GM21717 (cell line): Measurements from ENCODE around the gene ZC2HC1B.

Experiments used
- ATAC-seq: cut with Tn5 transposase; IDR thresholded peaks from one replicate; pipeline ENCODE4 v1.9.1; 2021; ENCODE audit warnings: mild to moderate bottlenecking, moderate library complexity; ENCODE audit not compliant: unreplicated experiment

Gene ZC2HC1B

DNA sequence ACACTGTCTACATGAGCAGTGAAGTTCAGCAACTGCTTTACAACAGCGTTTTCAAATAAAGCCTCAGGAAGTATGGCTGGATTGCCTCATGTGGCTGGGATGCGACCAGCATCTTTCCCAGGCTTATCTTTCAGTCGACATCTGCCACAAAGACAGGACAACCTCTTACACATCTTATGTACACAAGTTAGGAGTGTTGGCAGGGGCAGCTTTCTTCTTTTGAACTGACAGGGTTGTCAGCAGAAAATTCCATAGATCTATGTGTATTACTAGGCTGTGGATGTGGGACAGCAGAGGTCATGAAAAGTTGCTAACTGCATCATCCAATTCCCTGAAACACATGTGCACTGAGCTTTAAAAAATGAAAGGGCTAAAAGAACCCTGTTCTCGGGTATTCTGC is 95.7 kb downstream of the ZC2HC1B start:
- ATAC-seq, result no peak

DNA sequence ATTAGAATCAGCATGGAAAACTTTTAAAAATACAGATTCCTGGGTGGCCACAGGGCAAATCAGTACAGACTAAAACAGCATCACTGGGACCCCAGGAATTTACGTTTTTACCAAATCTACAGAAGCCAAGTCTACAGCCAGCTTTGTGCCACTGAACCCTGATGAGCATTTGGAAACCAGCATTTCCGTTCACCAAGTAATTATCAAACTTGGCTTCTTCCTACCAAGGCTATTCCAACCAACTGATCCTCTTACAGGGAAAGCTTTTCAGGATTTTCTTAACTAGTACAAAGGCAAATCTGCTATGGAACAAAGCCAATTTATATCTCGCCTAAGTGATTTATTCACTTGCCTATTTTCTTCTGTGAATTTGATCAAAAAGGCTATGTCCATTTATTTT is 96.8 kb downstream of the ZC2HC1B start:
- ATAC-seq, result no peak

DNA sequence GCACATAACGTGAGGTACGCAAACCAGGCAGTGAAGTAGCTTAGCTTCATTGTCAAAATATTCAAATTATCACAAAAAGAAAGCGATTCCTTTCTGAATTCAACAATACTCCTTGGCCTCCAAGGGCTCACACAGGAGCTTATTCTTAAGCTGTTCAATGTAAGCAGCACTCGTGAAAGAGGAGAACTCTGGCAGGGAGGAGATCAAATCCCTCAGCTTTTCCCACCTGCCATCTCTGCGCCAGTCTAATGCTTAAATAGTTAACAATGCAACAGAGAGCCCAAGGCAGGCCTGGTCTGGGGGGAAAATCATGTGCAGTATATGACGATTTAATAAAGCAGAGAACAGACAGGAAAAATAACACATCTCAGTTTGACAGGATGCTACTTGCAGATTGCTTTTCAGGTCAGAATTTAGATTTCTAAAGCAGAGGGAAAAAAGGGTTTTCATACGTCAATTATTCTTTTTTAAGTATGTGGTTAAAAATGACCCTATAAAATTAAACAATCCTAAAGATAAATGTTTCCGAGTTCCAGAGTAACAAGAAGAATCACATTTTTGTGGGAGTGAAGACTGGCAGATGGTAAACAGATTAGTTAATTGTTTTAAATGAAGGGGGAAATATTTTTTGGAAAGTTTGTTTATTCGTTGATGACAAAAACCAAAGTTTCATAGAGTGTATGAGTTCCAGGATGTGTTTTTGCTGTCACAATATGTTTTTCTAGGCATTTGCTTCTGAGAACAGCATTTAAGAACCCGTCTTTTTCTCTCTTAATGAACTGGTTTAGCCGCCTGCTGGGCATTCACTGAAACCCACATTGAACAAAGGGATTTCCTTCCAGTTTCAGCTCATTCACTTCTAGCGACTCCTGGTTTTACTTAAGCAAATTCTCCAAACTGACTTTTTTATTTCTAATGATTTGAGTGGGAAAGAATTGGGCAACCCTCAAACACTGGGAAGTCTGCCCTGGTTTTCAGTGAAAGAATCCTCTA is 97.9 kb downstream of the ZC2HC1B start:
- no peak for ATAC-seq

DNA sequence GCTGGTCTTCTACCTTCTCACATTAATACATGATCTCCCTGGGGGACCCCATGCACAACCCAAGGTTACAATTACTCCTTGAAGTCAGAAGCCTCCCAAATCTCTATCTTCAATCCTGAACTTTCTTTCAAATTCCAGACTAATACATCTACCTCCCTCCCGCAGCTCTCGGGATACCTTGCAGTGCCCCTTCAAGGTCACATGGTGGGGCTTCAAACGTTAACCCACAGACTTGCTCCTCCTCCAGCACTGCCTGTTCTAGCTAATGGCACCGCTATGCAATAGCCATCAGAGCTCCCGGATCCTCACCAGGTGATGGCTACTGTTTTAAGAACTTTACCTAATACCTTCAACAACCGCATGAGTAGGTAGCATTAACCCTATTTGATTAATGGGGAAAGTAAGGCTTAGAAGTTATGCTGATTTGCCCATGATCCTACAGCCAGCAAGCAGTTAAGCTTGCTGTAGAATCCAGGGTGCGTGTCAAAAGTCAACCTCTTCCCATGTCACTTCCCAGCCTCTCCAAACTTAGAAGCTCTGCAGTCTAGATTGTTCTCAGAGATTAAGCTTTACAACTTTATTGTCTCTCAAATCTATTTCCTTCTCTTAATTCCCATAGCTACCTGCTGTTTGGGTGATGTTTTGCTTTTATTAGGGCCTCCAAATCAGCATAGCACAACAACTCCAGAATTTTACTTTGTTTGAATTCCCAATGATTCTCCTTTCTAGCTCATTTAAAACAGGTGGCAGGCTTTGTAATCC is 99.1 kb downstream of the ZC2HC1B start:
- no peak for ATAC-seq

DNA sequence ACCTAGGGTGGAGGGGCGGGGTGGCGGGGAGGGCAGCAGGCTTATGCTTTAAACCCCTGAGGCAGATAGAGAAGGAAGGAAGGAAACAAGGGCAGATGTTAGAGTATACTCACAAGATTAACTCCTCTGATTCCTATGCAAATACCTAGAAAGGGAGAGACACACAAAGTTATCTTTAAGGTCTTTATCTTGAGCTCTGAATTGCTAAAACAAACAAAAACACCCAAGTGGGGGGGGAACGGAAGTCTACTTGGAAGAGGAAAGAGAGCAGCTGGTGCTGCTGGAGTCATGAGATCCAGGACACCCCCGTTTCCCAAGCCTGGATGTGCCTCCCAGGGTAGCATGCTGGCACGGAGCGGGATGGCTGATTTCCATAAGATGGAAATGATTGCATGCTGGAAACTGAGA is 100.4 kb downstream of the ZC2HC1B start:
- no peak for ATAC-seq

DNA sequence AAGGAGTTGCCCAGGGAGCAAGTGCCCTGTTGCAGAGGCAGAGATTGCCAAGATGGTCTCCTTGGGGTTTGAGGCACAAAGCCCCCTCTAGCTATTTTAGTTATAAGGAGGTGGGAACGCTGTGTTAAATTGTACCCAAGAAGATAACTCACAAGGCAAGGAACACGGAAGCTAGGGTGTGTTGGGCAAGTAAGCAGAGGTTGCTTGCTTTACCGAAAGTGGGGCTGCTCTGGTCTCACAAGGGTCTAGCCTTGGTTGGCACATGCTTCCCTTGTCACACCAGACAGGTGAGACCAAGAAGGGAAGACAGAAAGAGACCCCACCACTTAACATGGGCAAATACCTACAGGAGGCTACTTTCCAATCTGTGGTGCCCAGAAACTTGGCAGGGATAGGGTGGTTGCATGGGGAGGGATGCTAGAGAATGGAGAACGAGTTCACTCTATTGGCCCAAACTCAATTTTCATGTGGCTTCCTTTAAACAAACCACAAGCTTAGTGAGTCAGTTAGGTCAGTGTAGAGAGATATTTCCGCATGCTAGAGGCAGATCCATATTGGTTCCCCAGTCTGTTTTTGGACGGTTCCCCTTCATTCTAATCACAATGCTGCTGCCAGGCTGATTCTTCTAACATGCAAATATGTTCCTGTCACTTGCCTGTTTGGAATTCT is 101.4 kb downstream of the ZC2HC1B start:
- ATAC-seq, result no peak

DNA sequence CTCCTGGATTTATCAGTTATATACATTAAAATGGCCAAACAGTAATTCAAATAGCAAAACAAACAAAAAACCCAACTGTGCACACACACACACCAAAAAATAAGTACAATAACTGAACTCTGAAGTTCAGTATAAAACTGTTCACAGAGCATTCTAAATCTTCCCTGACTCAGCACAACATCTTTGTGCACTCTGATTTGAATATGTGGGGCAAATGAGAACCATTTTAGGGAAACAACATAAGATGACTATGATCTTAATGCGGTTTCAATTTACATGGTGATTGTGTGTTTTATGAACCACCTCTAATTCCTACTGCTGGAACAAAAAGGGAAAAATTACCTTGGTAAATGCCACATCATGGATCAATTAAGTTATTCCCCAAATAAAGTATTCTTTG is 102.0 kb downstream of the ZC2HC1B start:
- no peak for ATAC-seq

DNA sequence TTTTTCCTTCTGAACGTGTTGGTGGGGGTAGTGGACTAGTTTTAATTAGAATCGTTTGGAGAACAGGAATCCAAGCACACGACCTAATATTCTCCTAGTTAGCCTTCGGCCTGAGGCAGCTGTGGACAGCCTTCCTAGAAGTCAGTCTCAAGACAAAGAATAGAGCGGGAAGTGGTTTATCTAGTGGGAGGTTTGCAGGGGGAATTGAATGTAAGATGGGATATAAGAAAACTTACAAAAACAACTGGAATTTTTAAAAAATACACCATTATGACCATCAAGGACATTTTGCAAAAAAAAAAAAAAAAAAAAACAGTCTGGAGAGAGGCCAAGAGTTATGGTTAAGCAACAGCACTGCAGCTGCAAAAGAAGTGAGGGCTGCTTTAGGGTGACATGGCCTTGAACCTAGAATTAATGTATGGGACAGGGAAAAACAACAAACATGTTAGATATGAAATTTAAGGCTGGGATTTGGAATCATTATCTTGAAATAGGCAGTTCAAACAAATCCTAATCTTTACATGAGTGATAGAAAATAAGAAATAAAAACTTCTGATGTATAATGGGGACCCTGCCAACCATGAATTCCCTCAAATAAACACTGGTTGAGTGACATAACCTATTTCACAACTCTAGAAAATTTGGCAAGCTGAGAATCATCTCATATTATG is 103.6 kb downstream of the ZC2HC1B start:
- ATAC-seq, result no peak

DNA sequence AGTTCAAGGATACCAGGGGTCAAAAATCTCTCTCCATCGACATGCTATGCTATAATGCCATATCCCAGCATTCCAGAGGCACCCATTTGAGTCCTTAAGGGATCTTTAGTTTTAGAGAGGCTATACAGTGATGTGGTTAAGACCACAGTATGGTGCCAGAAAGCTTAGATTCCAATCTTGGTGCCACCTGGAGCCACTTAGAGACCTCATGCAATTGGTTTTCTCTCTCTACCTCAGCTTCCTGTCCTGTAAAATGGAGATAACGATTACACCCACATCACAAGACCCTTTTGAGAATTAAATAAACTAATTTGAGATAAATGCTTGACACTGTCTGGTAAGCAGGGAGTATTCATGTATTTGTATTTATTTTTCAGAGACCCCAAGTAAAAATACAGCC is 104.8 kb downstream of the ZC2HC1B start:
- no peak for ATAC-seq

DNA sequence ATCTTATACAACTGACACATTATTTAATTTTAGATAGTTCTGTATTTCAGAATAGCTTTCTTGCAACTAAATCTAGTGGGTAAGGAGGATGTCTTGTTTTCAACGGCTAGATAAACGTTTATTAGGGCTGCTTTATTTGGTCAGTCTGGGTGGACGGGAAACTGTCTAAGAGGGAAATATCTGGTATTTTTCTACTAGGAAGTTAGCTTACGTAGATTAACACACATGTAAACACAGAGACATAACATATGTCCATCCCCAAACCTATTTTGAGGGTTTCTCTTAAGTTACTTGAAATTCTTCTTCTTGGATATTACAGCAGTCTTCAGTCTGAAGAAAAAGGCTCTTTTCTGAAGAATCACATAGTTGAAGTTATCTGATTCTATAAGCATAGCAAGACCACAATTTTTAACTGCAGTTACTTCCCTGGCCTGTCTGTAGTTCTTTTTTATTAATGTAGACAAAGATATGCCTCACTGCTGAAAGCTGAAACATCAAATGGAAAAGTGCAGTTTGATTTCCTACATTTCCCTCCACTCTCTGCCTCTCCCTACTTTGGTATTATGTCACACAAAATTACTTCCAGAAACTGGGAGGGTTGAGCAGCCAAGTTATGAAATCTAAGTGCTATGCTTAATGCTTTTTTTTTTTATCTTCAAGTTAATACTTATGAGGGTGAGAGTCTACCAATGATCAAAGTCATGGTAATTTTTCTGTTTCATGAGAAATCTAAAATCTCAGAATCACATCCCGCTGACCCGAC is 106.4 kb downstream of the ZC2HC1B start:
- no peak for ATAC-seq

DNA sequence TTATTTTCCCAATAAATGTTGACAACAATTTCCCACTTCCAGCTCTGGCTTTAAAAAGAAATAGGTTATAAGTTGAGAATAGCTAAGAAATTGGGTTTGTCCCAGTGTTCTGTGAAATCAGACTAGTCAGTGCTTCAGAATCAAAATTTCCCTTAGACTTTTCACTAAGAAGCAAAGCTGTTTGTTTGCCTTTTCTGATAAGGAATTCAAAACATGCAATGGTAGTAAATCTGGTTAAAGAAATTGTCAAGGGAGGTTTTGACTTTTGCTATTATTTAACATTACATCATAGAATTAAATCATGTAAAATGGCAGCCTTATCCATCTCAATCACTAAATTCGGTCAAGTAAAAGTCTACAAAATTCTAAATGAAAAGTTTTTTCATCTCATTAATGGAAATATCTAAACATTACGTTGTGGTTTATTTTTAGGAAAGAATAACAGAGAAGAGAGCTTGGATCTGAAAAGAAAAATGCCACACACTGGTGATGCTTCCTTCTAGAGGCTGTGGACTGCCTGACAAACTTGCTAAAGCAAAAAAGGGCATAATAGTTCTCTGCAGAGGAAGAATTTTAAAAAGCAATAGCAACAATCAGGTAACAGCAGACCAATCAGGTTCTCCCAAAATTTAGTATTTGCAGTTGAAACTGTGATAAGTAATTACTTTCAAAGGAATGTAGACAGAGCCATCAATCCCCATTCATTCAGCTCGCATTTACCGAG is 107.4 kb downstream of the ZC2HC1B start:
- no peak for ATAC-seq

DNA sequence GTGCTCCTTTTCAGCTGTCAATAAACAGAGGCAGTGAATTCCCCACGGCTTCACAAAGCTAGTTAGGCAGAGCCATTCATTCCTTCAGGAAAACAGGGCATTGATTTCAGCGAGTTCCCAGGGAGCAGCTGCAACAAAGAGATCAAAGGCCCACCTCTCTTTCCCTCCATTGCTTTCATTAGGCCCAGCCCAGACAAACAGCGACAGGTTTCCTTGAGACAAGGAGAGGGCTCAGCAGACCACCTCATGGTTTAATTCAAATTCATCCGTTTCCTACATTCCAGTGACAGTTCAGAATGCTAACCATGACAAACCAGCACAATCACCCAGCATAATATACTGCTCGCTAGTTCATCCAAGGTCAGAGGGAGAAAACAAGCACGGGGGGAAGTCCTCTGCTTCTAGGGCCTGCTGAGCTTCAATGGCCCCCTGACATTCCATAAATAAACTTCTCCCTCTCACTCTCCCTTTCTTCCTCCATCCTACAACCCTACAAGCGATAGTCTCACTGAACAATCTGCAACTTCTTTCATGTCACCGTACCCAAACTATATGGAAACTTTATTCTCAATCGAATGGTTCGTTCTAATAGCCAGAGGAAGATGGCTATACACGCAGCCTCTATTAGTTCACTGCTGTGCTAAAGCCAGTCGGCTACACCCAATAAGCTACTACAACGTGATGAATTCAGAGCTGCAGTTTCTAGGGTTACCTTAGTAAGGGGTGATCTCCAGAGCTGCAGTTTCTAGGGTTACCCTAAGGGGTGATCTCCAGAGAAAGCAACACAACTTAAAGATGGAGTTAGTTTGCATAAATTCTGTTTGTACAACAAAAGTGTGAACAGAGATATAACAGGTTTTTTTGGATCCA is 109.1 kb downstream of the ZC2HC1B start:
- no peak for ATAC-seq

DNA sequence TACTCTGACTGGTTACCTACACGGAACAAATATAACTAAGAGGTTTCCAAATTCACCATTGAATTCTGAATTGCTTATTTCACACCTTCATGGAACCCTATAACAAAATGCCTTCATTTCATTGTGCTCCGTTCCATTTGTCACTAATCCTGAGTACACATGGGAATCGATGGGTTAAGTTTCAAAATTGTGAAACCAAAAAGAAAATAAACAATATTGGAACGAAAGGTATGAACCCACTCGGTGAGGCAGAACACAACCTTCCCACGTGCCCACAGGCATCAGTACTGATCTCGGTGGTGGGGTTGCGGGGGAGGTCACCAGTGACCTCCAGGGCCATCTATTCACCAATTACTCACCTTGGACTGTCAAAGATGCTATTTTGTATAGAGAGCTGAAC is 109.8 kb downstream of the ZC2HC1B start:
- no peak for ATAC-seq

DNA sequence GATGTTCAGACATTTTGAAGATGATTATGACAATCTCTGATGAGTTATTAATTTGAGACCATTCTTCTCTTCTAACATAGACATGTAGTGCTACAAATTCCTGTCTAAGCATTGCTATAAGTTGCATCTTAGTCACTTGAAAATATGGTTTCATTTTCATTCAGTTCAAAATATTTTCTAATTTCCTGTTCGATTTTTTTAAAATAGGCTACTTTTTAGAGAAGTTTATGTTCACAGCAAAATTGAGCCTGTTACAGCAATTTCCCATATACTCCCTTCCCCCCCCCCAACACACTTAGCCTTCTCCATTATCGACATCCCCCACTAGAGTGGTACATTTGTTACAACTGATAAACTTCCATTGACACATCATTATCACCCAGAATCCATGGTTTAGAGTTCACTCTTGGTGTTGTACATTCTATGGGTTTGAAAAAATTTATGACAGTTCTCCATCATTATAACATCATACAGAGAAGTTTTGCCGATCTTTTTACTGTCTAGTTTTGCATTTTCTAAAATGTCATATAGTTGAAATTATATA is 112.6 kb downstream of the ZC2HC1B start:
- ATAC-seq, result no peak

DNA sequence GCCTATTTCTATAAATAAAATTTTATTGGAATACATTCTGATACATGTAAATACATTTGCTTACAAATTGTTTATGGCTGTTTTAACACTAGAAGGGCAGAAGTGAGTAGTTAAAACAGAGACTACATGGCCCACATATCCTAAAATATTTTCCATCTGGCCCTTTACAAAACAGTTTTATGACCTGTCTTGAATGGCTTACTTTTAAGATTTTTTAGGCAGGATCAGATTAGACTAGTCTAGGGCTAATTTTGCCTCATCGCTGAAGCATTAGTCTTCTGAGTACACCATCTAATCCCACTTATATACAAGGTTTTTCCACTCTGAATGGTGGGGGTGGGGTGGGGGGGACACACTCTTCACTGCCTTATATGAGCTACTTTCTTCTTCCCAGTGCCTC is 116.6 kb downstream of the ZC2HC1B start:
- no peak for ATAC-seq

DNA sequence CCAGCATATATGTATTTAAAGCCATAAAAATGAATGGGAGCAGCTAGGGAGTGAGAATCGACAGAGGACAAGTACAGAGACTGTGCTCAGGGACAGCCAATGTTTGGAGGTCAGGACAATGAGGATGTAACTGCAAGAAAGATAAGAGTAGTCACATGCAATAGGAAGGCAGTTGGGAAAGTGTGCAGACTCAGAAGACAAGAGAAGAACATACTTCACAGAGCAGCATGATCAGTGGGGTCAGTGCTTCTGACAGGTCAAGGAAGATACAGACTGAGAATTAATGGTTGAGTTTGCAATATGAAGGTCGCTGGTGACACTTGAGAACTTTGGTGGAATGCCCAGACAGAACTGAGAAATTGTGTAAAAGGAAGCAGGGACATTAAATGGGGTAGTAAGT is 118.7 kb downstream of the ZC2HC1B start:
- no peak for ATAC-seq

DNA sequence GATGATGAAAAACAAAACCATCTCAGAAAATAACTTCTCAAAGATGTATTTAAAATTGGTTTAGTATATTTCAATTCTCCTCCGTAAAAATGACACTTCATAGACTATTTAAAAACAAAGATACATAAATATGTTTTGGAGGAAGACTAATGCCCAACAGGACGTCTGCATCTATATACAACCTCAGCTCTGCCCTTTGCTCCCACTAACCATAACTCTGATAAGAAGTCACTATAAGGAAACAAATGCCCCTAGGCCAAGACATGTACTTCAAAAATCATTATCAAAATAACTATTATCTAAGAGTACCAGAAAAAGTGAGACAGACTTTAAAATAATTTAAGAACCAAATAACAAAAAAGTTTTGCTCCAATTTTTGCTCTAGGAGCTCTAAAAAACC is 120.4 kb downstream of the ZC2HC1B start:
- ATAC-seq, result no peak

DNA sequence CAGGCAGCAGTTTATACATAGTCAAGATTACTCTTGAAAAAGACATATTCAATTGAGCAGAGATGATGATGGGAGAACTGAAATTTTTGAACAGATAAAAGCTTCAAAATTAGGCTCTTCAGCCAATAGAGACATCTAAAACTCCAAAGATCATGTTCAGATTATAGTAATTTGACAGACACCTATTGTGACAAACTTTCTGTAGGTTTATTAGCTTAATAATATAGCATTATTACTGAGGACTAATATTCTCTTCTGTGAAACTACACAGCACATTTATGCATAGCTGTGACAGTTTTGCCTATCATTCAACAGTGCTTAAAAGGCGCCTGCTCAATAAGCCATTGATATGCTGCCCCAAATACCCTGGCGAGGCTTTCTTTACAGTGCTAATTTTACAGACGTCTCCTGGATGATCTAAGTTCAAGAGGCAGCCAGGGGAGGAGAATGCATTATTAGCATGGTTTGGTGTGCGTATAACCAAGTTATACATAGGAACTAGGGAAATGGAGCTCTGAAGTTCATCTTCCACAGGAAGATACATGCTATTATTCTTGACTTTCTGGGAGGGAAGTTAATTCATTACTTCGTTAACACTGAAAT is 122.3 kb downstream of the ZC2HC1B start:
- ATAC-seq, result no peak
